Vagina (tissue), 2 donors: ENCODE results near the gene EDDM3A. TPM values are rescaled to one million over a fixed set of nuclear protein-coding genes. Genes with fewer than 3 reads are reported as not detected.

Source experiments
- DNase-seq, 2 donors: peaks; one replicate each; pipeline ENCODE4 v3.0.0-alpha.2; 2017; ENCODE audit errors: extremely low spot score in 2 of 2
- H3K27ac ChIP-seq: fragments of 200-600 bp; sonication (generic); one replicate; pipeline ENCODE4 v1.5.1; 2019
- H3K27me3 ChIP-seq: fragments of 200-600 bp; sonication (generic); one replicate; pipeline ENCODE4 v1.5.1; 2019
- H3K36me3 ChIP-seq, 2 donors: fragments of 200-600 bp; sonication (generic); one replicate each; pipeline ENCODE4 v1.5.1; 2017 to 2019
- H3K4me1 ChIP-seq: fragments of 200-600 bp; sonication (generic); one replicate; pipeline ENCODE4 v1.5.1; 2019
- H3K4me3 ChIP-seq, 2 donors: fragments of 200-600 bp; sonication (generic); 1 replicate in 1 of 2; 2 replicates in 1 of 2; pipeline ENCODE4 v1.5.1; 2016 to 2019
- H3K9me3 ChIP-seq: fragments of 200-600 bp; sonication (generic); one replicate; pipeline ENCODE4 v1.5.1; 2019
- POLR2A ChIP-seq, 2 donors: fragments of 450-650 bp; IDR thresholded peaks; one replicate each; pipeline ENCODE4 v1.6.1; 2017; ENCODE audit warnings: antibody characterized with exemption in 2 of 2, mild to moderate bottlenecking in 2 of 2, moderate library complexity in 2 of 2
- POLR2AphosphoS5 ChIP-seq, 2 donors: sonication (generic); formaldehyde crosslinking; IDR thresholded peaks; one replicate each; pipeline ENCODE4 v1.9.0; 2017; ENCODE audit warnings: antibody characterized with exemption in 2 of 2, mild to moderate bottlenecking in 2 of 2, low read depth in 1 of 2; ENCODE audit not compliant: insufficient read depth in 1 of 2
- intact Hi-C: fragments of 100-400 bp; cut with DNase I; formaldehyde crosslinking; loops from one replicate; pipeline ENCODE4 v1.15.1; 2023
- total RNA-seq: library from RNA; depleted of rRNA; stranded (reverse); fragments of >200 nt; gene quantifications from one replicate; pipeline ENCODE4 v1.2.3, GENCODE V29; 2016
- TF ChIP-seq, protein P1 (sequence below), 3 experiments: fragments of 450-650 bp in 2 of 3; fragments of 200-600 bp in 1 of 3; sonication (generic) in 1 of 3; IDR thresholded peaks; one replicate each; pipeline ENCODE4 v1.5.1; 2017 to 2019; ENCODE audit warnings: antibody characterized with exemption in 3 of 3, mild to moderate bottlenecking in 2 of 3, moderate library complexity in 2 of 3

Gene EDDM3A
- total RNA-seq, 1 donor from 2014 or later, result not detected

- Histone ChIP-seq H3K27me3 (no peaks in the 10 kb centered on the region), H3K4me1 (no peaks in the 10 kb centered on the region), H3K36me3 (no peaks in the 10 kb centered on the region), H3K27ac (no peak overlapping the region), H3K4me3 (no peak overlapping the region), H3K9me3 (no peaks in the 10 kb centered on the region)
- intact Hi-C loops, result no loop called here
- no peak for DNase-seq
- TF ChIP-seq POLR2A (IDR thresholded peaks at IDR 0.05) (no peak), POLR2AphosphoS5 (IDR thresholded peaks at IDR 0.05; ENCODE audit: insufficient read depth in 1 of 2, low read depth in 1 of 2) (no peak)
- TF ChIP-seq, protein P1, sequence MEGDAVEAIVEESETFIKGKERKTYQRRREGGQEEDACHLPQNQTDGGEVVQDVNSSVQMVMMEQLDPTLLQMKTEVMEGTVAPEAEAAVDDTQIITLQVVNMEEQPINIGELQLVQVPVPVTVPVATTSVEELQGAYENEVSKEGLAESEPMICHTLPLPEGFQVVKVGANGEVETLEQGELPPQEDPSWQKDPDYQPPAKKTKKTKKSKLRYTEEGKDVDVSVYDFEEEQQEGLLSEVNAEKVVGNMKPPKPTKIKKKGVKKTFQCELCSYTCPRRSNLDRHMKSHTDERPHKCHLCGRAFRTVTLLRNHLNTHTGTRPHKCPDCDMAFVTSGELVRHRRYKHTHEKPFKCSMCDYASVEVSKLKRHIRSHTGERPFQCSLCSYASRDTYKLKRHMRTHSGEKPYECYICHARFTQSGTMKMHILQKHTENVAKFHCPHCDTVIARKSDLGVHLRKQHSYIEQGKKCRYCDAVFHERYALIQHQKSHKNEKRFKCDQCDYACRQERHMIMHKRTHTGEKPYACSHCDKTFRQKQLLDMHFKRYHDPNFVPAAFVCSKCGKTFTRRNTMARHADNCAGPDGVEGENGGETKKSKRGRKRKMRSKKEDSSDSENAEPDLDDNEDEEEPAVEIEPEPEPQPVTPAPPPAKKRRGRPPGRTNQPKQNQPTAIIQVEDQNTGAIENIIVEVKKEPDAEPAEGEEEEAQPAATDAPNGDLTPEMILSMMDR (IDR thresholded peaks at IDR 0.05), result no peak
Observed at GRCh38 chr14:20791597-20791996, 45.9 kb downstream of the EDDM3A start.

- no peaks in the 10 kb centered on the region for H3K27me3 ChIP-seq
- H3K27ac ChIP-seq, result no peak overlapping the region
- DNase-seq, result no peak
- H3K4me1 ChIP-seq, result no peaks in the 10 kb centered on the region
- H3K4me3 ChIP-seq, result no peak overlapping the region
- intact Hi-C loops, result no loop called here
- TF ChIP-seq POLR2AphosphoS5 (IDR thresholded peaks at IDR 0.05; ENCODE audit: insufficient read depth in 1 of 2, low read depth in 1 of 2), result no peak
- TF ChIP-seq, protein P1 (IDR thresholded peaks at IDR 0.05), result no peak
- no peak for TF ChIP-seq POLR2A (IDR thresholded peaks at IDR 0.05)
- H3K9me3 ChIP-seq, result no peaks in the 10 kb centered on the region
- H3K36me3 ChIP-seq, result no peaks in the 10 kb centered on the region
Observed at GRCh38 chr14:20792556-20792955, 46.9 kb downstream of the EDDM3A start.

DNA sequence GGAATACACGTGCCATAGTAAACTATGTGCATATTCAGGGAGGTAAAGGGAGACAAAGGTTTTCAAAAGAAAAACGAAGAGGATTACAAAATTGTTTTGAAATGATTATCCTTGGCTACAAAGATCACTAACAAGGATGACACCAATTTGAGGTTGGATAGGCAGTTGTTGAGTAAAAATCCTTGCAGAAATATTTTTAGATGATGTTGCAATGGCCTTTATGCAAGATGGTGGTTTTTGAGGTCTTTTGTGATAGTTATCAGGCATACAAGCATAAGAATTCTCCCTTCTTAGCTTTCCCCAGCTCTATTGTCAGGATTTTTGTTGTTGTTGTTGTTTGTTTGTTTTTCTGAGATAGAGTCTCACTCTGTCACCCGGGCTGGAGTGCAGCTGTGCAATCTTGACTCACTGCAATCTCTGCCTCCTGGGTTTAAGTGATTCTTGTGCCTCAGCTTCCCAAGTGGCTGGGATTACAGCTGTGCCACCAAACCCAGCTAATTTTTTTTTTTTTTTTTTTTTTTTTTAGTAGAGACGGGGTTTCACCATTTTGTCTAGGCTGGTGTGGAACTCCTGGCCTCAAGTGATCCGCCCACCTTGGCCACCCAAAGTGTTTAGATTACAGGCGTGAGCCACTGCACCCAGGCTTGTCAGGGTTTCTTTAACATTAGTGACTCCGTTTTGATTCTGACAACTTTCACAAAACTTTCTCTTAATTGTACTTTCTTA is 49.1 kb downstream of the EDDM3A start:
- Histone ChIP-seq H3K4me1 (no peaks in the 10 kb centered on the region), H3K4me3 (no peak overlapping the region), H3K27ac (no peak overlapping the region), H3K36me3 (no peaks in the 10 kb centered on the region), H3K27me3 (no peaks in the 10 kb centered on the region), H3K9me3 (no peaks in the 10 kb centered on the region)
- no peak for TF ChIP-seq POLR2A (IDR thresholded peaks at IDR 0.05)
- TF ChIP-seq POLR2AphosphoS5 (IDR thresholded peaks at IDR 0.05; ENCODE audit: insufficient read depth in 1 of 2, low read depth in 1 of 2), result no peak
- TF ChIP-seq, protein P1 (IDR thresholded peaks at IDR 0.05), result no peak
- intact Hi-C loops, result no loop called here
- DNase-seq, result no peak

- no peak for DNase-seq
- no peaks in the 10 kb centered on the region for H3K9me3 ChIP-seq
- H3K36me3 ChIP-seq, result no peaks in the 10 kb centered on the region
- no peak overlapping the region for H3K27ac ChIP-seq
- H3K4me3 ChIP-seq, result no peak overlapping the region
- intact Hi-C loops, result no loop called here
- no peaks in the 10 kb centered on the region for H3K27me3 ChIP-seq
- no peak for TF ChIP-seq POLR2A (IDR thresholded peaks at IDR 0.05)
- TF ChIP-seq POLR2AphosphoS5 (IDR thresholded peaks at IDR 0.05; ENCODE audit: insufficient read depth in 1 of 2, low read depth in 1 of 2), result no peak
- TF ChIP-seq, protein P1 (IDR thresholded peaks at IDR 0.05), result no peak
- H3K4me1 ChIP-seq, result no peaks in the 10 kb centered on the region
Observed at GRCh38 chr14:20797164-20797563, 51.5 kb downstream of the EDDM3A start.

Other genes with a start within 250 kb of the EDDM3A start
- gene RNASE10, start 240.3 kb upstream of the EDDM3A start, total RNA-seq, result not detected
- gene RNASE9, start 184.8 kb upstream of the EDDM3A start, total RNA-seq, result not detected
- not detected for gene RNASE11, start 157.9 kb upstream of the EDDM3A start, total RNA-seq
- gene RNASE12, start 154.5 kb upstream of the EDDM3A start, total RNA-seq, result not detected
- not detected for gene OR6S1, start 104.2 kb upstream of the EDDM3A start, total RNA-seq
- 132 TPM for gene RNASE4, start 61.3 kb upstream of the EDDM3A start, total RNA-seq
- 34.9 TPM for gene ANG, start 57.1 kb upstream of the EDDM3A start, total RNA-seq
- gene EDDM3B, start 22.5 kb downstream of the EDDM3A start, total RNA-seq, result not detected
- gene RNASE6, start 35.4 kb downstream of the EDDM3A start, total RNA-seq, result 4.7 TPM
- 174 TPM for gene RNASE1, start 57.0 kb downstream of the EDDM3A start, total RNA-seq
- not detected for gene RNASE3, start 145.5 kb downstream of the EDDM3A start, total RNA-seq
- gene RNASE2, start 209.6 kb downstream of the EDDM3A start, total RNA-seq, result 1.5 TPM
- gene METTL17, start 244.1 kb downstream of the EDDM3A start, total RNA-seq, result 77.1 TPM